Epithelial cell of prostate (primary cell): Measurements from ENCODE around the gene HSPH1.
A peak's percentile ranks its signal among the peaks of the same experiment; 100 is the strongest.
"Not testable (repeated sequence)": the region's sequence is repeated elsewhere in the genome, so short reads cannot be mapped to it uniquely, and the experiment has no call there.

ENCODE experiments used
- DNase-seq: peaks from one replicate; pipeline ENCODE4 v3.0.0-alpha.2; 2011; ENCODE audit warnings: low read depth, low spot score
- H3K27ac ChIP-seq: fragments of 450-650 bp; 2 replicates; pipeline ENCODE4 v1.5.1; 2017; ENCODE audit warnings: mild to moderate bottlenecking

Gene HSPH1

DNA sequence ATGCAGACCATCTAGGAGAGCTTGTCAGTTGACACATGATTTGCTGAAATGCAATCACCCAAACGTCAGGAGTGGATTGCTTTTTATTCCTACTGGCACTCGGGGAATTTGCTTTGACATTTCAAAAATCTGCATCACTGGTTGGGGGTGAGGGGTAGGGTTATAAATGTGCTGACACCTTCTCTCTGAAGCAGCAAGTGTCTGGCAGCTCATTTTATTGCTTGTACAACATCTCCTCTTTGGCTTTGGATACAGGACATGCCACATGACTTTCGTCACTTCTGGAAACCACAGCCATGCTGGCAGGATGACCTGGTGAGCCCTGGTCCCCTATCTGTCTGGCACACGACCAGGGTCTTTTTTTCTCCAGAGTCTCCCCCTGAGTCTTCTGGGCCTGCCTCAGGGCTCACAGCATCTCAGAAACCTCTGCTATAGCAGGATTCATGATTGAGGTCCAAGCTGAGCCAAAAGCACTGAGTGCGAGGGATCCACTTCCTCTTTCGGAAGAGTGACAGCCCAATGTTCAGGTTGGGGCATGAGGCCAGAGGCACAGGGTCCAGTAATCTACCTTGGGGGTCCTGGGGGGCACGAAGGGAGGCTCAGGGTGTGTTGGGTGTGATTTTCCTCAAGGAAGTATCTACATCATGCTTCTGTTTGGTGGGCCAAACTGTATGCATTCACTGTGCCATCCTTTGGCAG lies 60.1 kb downstream of the HSPH1 start:
- DNase-seq = no peak
- no peak overlapping the region for H3K27ac ChIP-seq

- H3K27ac ChIP-seq = no peak overlapping the region
- DNase-seq = no peak
These were observed 61.0 kb downstream of the HSPH1 start for GRCh38 chr13:31100721-31101120.

GRCh38 chr13:31097911-31098434 lies 63.7 kb downstream of the HSPH1 start:
- H3K27ac ChIP-seq, DNase-seq: not testable (repeated sequence)

DNA sequence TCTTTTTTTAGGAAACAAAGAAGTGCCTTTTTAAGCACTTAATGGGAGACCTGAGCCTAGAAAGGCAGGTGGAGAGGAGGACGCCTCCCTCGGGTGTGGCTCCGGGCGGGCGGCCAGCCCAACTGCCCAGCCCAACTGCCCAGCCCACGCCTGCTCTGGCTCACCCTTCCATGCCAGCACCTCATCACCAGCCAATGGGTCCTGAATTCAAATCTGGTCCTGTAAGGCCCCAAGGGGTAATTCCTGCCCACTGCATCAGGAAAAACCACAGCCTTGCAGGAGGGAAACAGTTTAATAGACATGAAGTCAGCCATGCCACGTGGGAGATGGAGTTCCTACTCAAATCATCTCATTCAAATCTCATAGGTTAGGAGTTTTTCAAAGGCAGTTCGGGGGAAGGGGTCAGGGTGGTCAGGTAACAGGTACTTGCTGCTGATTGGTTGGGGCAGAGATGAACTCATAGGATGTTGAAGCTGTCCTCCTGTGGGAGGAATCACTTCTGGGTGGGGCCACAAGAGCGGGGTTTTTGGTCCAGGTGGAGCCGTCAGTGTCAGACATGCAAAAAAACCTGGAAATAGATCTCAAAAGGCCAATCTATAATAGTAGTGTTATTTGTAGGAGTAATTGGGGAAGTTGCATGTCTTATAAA lies 64.9 kb downstream of the HSPH1 start:
- DNase-seq = peak; percentile 12

DNA sequence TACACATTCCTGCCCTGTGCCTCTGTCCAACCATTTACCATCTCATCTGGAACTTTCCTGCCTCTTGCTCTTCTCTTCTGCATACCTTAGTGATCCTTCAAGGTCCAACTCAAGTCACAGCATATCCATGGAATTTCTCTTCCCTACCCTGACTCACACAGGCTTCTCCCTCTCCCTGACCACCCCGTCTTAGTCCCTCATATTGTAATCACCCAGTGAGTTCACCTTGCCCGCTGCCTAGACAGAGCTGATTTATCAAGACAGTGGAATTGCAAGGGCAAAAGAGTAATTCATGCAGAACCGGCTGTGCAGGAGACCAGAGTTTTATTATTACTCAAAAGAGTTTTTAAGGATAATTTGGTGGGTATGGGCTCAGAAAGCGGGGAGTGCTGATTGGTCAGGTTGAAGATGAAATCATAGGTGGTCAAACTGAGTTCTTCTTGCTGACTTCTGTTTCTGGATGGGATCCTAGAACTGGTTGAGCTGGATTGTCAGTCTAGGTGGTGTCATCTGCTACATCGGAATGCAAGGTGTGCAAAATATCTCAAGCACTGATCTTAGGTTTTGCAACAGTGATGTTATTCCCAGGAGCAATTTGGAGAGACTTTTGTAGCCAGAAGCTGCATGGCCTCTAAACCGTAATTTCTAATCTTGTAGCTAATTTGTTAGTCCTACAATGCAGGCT lies 67.2 kb downstream of the HSPH1 start:
- peak; percentile 43 for DNase-seq
- peak overlapping the region; percentile 78 for H3K27ac ChIP-seq

More for the DNA sequence above, 64.9 kb downstream of the HSPH1 start:
- no peak overlapping the region for H3K27ac ChIP-seq

DNA sequence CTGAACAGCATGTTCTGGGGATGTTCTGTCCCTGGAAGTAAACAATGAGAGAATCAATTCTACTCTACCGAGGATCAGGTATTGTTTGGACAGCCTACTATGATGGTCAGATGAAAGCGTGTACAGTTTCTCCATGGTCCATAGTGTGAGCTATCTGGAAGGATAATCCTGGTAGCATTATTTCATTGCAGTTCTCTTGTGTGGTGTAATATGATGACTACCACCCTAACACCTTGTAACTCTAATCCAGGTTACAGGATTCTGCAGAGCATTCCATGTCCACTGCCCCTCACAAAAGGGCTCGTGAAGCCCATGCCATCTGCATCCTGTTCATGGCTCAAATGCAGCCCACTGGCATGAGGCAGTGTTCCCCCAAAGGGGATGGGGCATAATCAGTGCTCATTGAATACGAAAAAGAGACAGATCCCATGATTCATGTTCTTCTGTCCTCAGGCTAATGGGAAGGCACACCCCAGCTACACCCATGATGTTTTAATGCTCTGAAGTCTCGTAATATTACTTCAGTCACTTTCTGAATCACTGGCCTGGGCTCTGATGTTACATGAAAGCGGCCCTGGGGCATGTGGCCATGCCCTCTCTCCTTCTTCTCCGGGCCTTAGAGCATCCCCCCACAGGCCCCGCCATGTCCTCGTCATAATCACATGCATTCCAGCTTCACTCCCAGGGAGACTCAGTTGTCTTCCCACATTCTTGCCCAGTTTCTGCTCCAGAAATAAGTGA lies 68.4 kb downstream of the HSPH1 start:
- DNase-seq = peak; percentile 71
- H3K27ac ChIP-seq = peak overlapping the region; percentile 78

- no peak for DNase-seq
- H3K27ac ChIP-seq = peak overlapping the region; percentile 78
These were observed 69.1 kb downstream of the HSPH1 start for GRCh38 chr13:31092646-31093045.

DNA sequence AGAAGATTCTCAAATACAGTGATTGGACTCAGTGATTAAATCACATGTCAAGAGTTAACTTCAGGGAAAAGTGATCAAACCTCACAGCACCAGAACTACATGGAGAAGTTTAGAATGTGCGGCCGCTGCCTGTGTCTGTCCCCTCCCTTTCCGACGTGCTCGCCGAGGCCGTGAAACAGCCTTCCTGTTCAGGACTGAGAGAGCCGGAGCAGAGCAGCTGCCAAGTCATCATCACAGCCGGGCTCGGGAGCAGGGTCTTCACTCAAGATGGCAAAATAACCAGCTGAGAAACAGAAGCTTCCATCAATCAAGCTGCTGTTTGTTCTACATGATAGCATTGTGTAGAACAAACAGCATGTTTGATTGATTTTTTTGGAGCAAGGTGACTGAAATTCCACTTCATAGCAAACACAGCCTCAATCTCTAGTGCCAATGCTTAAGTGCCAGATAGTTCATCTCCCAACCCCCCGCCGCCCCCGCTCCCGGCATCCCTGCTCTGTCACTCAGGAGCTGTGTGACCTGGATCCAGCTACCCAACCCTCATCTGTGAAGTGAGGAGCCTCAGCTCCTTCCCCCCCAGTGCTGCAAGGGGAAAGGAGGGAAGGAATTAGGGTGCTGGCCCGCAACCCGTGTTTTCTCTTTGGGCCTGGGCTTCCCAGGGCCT lies 70.6 kb downstream of the HSPH1 start:
- H3K27ac ChIP-seq = no peak overlapping the region
- no peak for DNase-seq

- no peak for DNase-seq
These were observed 71.6 kb downstream of the HSPH1 start for GRCh38 chr13:31090096-31090495.

DNA sequence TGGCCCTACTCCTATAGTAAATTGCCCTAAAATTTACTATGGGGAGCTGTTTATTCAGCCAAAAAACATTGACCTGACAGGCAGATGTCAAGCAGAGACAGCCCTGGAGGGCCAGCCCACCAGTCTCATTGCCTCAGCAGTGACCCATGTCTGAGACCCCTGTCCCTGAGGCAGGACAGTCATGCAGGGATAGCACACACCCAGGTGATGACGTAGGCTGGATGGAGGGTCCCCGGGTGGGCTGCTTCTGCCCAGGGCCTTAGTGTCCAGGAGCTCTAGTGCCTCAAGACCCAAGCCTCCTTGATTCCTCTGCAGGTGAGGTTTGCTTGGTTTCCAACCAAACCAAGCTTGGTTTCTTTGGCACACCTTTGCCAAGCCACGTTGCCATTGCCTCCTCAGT lies 72.1 kb downstream of the HSPH1 start:
- no peak overlapping the region for H3K27ac ChIP-seq
- DNase-seq = no peak

More at GRCh38 chr13:31090096-31090495, 71.6 kb downstream of the HSPH1 start:
- H3K27ac ChIP-seq = no peak overlapping the region

GRCh38 chr13:31088826-31089420 lies 72.8 kb downstream of the HSPH1 start:
- DNase-seq = no peak
- no peak overlapping the region for H3K27ac ChIP-seq
